SJSA1 (cell line): ENCODE results near the gene VAT1L. TPM values are rescaled to one million over a fixed set of nuclear protein-coding genes. Genes with fewer than 3 reads are reported as not detected.
A peak's percentile ranks its signal among the peaks of the same experiment; 100 is the strongest.

Source experiments
- DNase-seq, 2 experiments: peaks; one replicate each; pipeline ENCODE4 v3.0.0-alpha.2; 2015 to 2020; ENCODE audit warnings: low spot score in 2 of 2, low read depth in 1 of 2
- H3K27ac ChIP-seq: fragments of 250-450 bp; sonication (Bioruptor Pico); 2 replicates; pipeline ENCODE4 v1.5.1; 2020; ENCODE audit warnings: mild to moderate bottlenecking, moderate library complexity
- H3K27me3 ChIP-seq: fragments of 250-450 bp; sonication (Bioruptor Pico); replicated peaks from 2 replicates; pipeline ENCODE4 v1.5.1; 2020; ENCODE audit warnings: mild to moderate bottlenecking, moderate library complexity
- H3K36me3 ChIP-seq: fragments of 250-450 bp; sonication (Bioruptor Pico); 2 replicates; pipeline ENCODE4 v1.5.1; 2020; ENCODE audit warnings: mild to moderate bottlenecking
- H3K4me1 ChIP-seq: fragments of 250-450 bp; sonication (Bioruptor Pico); replicated peaks from 2 replicates; pipeline ENCODE4 v1.6.1; 2021; ENCODE audit warnings: mild to moderate bottlenecking
- H3K4me3 ChIP-seq: fragments of 250-450 bp; sonication (Bioruptor Pico); 2 replicates; pipeline ENCODE4 v1.5.1; 2020; ENCODE audit warnings: mild to moderate bottlenecking
- H3K9me3 ChIP-seq: fragments of 250-450 bp; sonication (Bioruptor Pico); replicated peaks from 2 replicates; pipeline ENCODE4 v1.5.1; 2020; ENCODE audit warnings: mild to moderate bottlenecking
- total RNA-seq: library from RNA; depleted of rRNA; stranded (reverse); fragments of >200 nt; shearing (Covaris generic); gene quantifications from 2 replicates; pipeline ENCODE4 v1.2.3, GENCODE V29; 2014

Gene VAT1L
- total RNA-seq, 1 experiment from 2014 or later, result 0.24 TPM

GRCh38 chr16:77827032-77827431, 38.7 kb downstream of the VAT1L start:
- DNase-seq, result no peak
- Histone ChIP-seq H3K27ac (no peak overlapping the region), H3K4me3 (no peak overlapping the region), H3K9me3 (no peaks in the 10 kb centered on the region), H3K36me3 (no peaks in the 10 kb centered on the region), H3K27me3 (peaks cover 6% of the 10 kb centered on the region; the same call in 1 of the 2 replicates), H3K4me1 (no peaks in the 10 kb centered on the region)

GRCh38 chr16:77833921-77834634, 45.7 kb downstream of the VAT1L start:
- Histone ChIP-seq H3K27ac (peak overlapping the region; percentile 98), H3K4me1 (peaks cover 27% of the 10 kb centered on the region), H3K36me3 (no peaks in the 10 kb centered on the region), H3K4me3 (no peak overlapping the region), H3K27me3 (no peaks in the 10 kb centered on the region), H3K9me3 (no peaks in the 10 kb centered on the region)
- DNase-seq, result peak; percentile 87

- Histone ChIP-seq H3K36me3 (no peaks in the 10 kb centered on the region), H3K27me3 (no peaks in the 10 kb centered on the region), H3K27ac (peak overlapping the region; percentile 98), H3K4me3 (no peak overlapping the region), H3K9me3 (no peaks in the 10 kb centered on the region), H3K4me1 (peaks cover 27% of the 10 kb centered on the region)
- DNase-seq, result peak; percentile 52 to 70
Observed at GRCh38 chr16:77834635-77835540, 46.5 kb downstream of the VAT1L start.

- Histone ChIP-seq H3K36me3 (no peaks in the 10 kb centered on the region), H3K27me3 (no peaks in the 10 kb centered on the region), H3K9me3 (no peaks in the 10 kb centered on the region), H3K4me3 (no peak overlapping the region), H3K27ac (no peak overlapping the region), H3K4me1 (peaks cover 27% of the 10 kb centered on the region)
- no peak for DNase-seq
Observed at GRCh38 chr16:77836801-77837200, 48.4 kb downstream of the VAT1L start.

GRCh38 chr16:77838597-77839255, 50.4 kb downstream of the VAT1L start:
- Histone ChIP-seq H3K4me1 (peaks cover 17% of the 10 kb centered on the region), H3K4me3 (no peak overlapping the region), H3K9me3 (no peaks in the 10 kb centered on the region), H3K27ac (no peak overlapping the region), H3K27me3 (no peaks in the 10 kb centered on the region), H3K36me3 (no peaks in the 10 kb centered on the region)
- no peak for DNase-seq

GRCh38 chr16:77840093-77840492, 51.7 kb downstream of the VAT1L start:
- Histone ChIP-seq H3K4me1 (peaks cover 4% of the 10 kb centered on the region), H3K27ac (no peak overlapping the region), H3K4me3 (no peak overlapping the region), H3K36me3 (no peaks in the 10 kb centered on the region), H3K27me3 (no peaks in the 10 kb centered on the region), H3K9me3 (no peaks in the 10 kb centered on the region)
- DNase-seq, result no peak

GRCh38 chr16:77840673-77841501, 52.5 kb downstream of the VAT1L start:
- no peaks in the 10 kb centered on the region for H3K9me3 ChIP-seq
- DNase-seq, result no peak
- H3K27me3 ChIP-seq, result no peaks in the 10 kb centered on the region
- H3K4me3 ChIP-seq, result no peak overlapping the region
- H3K4me1 ChIP-seq, result no peaks in the 10 kb centered on the region
- H3K27ac ChIP-seq, result no peak overlapping the region
- no peaks in the 10 kb centered on the region for H3K36me3 ChIP-seq

- Histone ChIP-seq H3K9me3 (no peaks in the 10 kb centered on the region), H3K4me1 (no peaks in the 10 kb centered on the region), H3K27ac (no peak overlapping the region), H3K4me3 (no peak overlapping the region), H3K36me3 (no peaks in the 10 kb centered on the region), H3K27me3 (no peaks in the 10 kb centered on the region)
- DNase-seq, result no peak
Observed at GRCh38 chr16:77841502-77841763, 53.1 kb downstream of the VAT1L start.

- no peak for DNase-seq
- H3K4me3 ChIP-seq, result no peak overlapping the region
- no peaks in the 10 kb centered on the region; the same call in 1 of the 2 replicates for H3K9me3 ChIP-seq
- H3K27me3 ChIP-seq, result no peaks in the 10 kb centered on the region
- no peaks in the 10 kb centered on the region for H3K36me3 ChIP-seq
- H3K4me1 ChIP-seq, result no peaks in the 10 kb centered on the region
- no peak overlapping the region for H3K27ac ChIP-seq
Observed at GRCh38 chr16:77842468-77842867, 54.1 kb downstream of the VAT1L start.

- Histone ChIP-seq H3K4me3 (no peak overlapping the region), H3K9me3 (no peaks in the 10 kb centered on the region; the same call in 1 of the 2 replicates), H3K27me3 (no peaks in the 10 kb centered on the region), H3K36me3 (no peaks in the 10 kb centered on the region), H3K27ac (no peak overlapping the region), H3K4me1 (no peaks in the 10 kb centered on the region)
- DNase-seq, result no peak
Observed at GRCh38 chr16:77843405-77843804, 55.0 kb downstream of the VAT1L start.

- Histone ChIP-seq H3K27ac (no peak overlapping the region), H3K4me1 (no peaks in the 10 kb centered on the region), H3K9me3 (no peaks in the 10 kb centered on the region; the same call in 1 of the 2 replicates), H3K36me3 (no peaks in the 10 kb centered on the region), H3K4me3 (no peak overlapping the region), H3K27me3 (no peaks in the 10 kb centered on the region)
- DNase-seq, result no peak
Observed at GRCh38 chr16:77844801-77845200, 56.4 kb downstream of the VAT1L start.

GRCh38 chr16:77849646-77850258, 61.4 kb downstream of the VAT1L start:
- H3K36me3 ChIP-seq, result no peaks in the 10 kb centered on the region
- H3K4me3 ChIP-seq, result no peak overlapping the region
- H3K4me1 ChIP-seq, result peaks cover 13% of the 10 kb centered on the region
- no peak overlapping the region for H3K27ac ChIP-seq
- no peaks in the 10 kb centered on the region for H3K27me3 ChIP-seq
- no peaks in the 10 kb centered on the region; the same call in 1 of the 2 replicates for H3K9me3 ChIP-seq
- no peak for DNase-seq
